Transverse colon (tissue), 4 donors: ENCODE data around the gene FAM240B. TPM values are rescaled to one million over a fixed set of nuclear protein-coding genes. Genes with fewer than 3 reads are reported as not detected.

Experiments used
- DNase-seq: peaks from one replicate; pipeline ENCODE4 v3.0.0-alpha.2; 2019
- H3K27ac ChIP-seq, 4 donors: fragments of 200-600 bp; sonication (generic); 2 replicates each; pipeline ENCODE4 v1.5.1; 2016 to 2018; ENCODE audit warnings: inconsistent platforms in 4 of 4
- H3K27me3 ChIP-seq: fragments of 200-600 bp; sonication (generic); 2 replicates; pipeline ENCODE4 v1.5.1; 2017; ENCODE audit warnings: inconsistent platforms
- H3K36me3 ChIP-seq, 4 donors: fragments of 200-600 bp; sonication (generic); 2 replicates each; pipeline ENCODE4 v1.5.1; 2017 to 2019; ENCODE audit warnings: inconsistent platforms in 4 of 4
- H3K4me1 ChIP-seq, 4 donors: fragments of 200-600 bp; sonication (generic); 2 replicates each; pipeline ENCODE4 v1.5.1; 2017 to 2020; ENCODE audit warnings: inconsistent platforms in 4 of 4
- H3K4me3 ChIP-seq, 4 donors: fragments of 200-600 bp; sonication (generic); 1 replicate in 1 of 4; 2 replicates in 3 of 4; pipeline versions ENCODE4 v1.5.1 to v1.6.1; 2017 to 2019; ENCODE audit warnings: inconsistent platforms in 4 of 4
- H3K9me3 ChIP-seq, 2 donors: fragments of 200-600 bp; sonication (generic); 2 replicates each; pipeline ENCODE4 v1.5.1; 2017 to 2019; ENCODE audit warnings: inconsistent platforms in 2 of 2
- CTCF ChIP-seq, 5 experiments: fragments of 200-600 bp in 3 of 5; fragments of 450-650 bp in 2 of 5; sonication (generic) in 3 of 5; IDR thresholded peaks; 1 replicate in 2 of 5; 2 replicates in 3 of 5; pipeline ENCODE4 v1.5.1; 2016 to 2017; ENCODE audit warnings: antibody characterized with exemption in 5 of 5, inconsistent platforms in 3 of 5, mild to moderate bottlenecking in 2 of 5, moderate library complexity in 1 of 5
- EP300 ChIP-seq: sonication (generic); formaldehyde crosslinking; IDR thresholded peaks from one replicate; pipeline ENCODE4 v1.6.1; 2017; ENCODE audit warnings: antibody characterized with exemption, low read depth
- POLR2A ChIP-seq: fragments of 450-650 bp; IDR thresholded peaks from one replicate; pipeline ENCODE4 v1.6.1; 2016; ENCODE audit warnings: antibody characterized with exemption, mild to moderate bottlenecking, moderate library complexity
- POLR2AphosphoS5 ChIP-seq, 3 donors: sonication (generic); formaldehyde crosslinking; IDR thresholded peaks; one replicate each; pipeline ENCODE4 v1.6.1; 2016; ENCODE audit warnings: antibody characterized with exemption in 3 of 3
- WGBS, 2 donors: methylation state at CpG; one replicate each; pipeline ENCODE4 v1.1.5; 2018; ENCODE audit warnings: low coverage in 1 of 2; 5-methylcytosine and 5-hydroxymethylcytosine counted together
- in situ Hi-C, 4 donors: fragments of 200-750 bp; cut with MboI; loops; one replicate each; pipeline versions ENCODE4 v1.15.0 to v1.15.1; 2017; ENCODE audit warnings: low sequenced_read_pairs in 3 of 4, low pct_ligation_motif_present in 1 of 4, low pct_unique_long_range_greater_than_20kb in 1 of 4
- intact Hi-C: fragments of 100-400 bp; cut with DNase I; formaldehyde crosslinking; loops from one replicate; pipeline ENCODE4 v1.15.1; 2023; ENCODE audit warnings: low total_unique reads
- total RNA-seq, 4 donors: library from RNA; depleted of rRNA; stranded (reverse); fragments of >200 nt; gene quantifications; one replicate each; pipeline ENCODE4 v1.1.0, GENCODE V29; 2016

Gene FAM240B
- total RNA-seq, 4 donors from 2014 or later = not detected

- H3K27me3 ChIP-seq = no peaks in the 10 kb centered on the region
Measured at GRCh38 chr9:38671748-38672147, 48.2 kb downstream of the FAM240B start.

GRCh38 chr9:38671372-38671731 lies 48.6 kb downstream of the FAM240B start:
- DNase-seq = no peak
- Histone ChIP-seq H3K4me3 (no peak overlapping the region), H3K4me1 (peaks cover 3 to 10% (median 8%) of the 10 kb centered on the region in 4 donors), H3K27ac (no peak overlapping the region), H3K36me3 (no peaks in the 10 kb centered on the region), H3K27me3 (no peaks in the 10 kb centered on the region), H3K9me3 (no peaks in the 10 kb centered on the region)
- TF ChIP-seq CTCF (IDR thresholded peaks at IDR 0.05) = no peak
- TF ChIP-seq EP300 = no peak
- TF ChIP-seq POLR2AphosphoS5 (IDR thresholded peaks at IDR 0.05) = no peak
- no peak for TF ChIP-seq POLR2A
- 64 to 87% methylated on average over 4 of the region's 4 CpGs for WGBS, 2 donors
- in situ Hi-C loops = no loop called here
- intact Hi-C loops = no loop called here

More at GRCh38 chr9:38671748-38672147, 48.2 kb downstream of the FAM240B start:
- in situ Hi-C loops (no loop called here), intact Hi-C loops (no loop called here)
- 79 to 87% methylated on average over 5 of the region's 5 CpGs for WGBS, 2 donors
- DNase-seq = no peak
- Histone ChIP-seq H3K27ac (peak overlapping the region in 1 of 4 donors; percentile 55), H3K4me3 (no peak overlapping the region), H3K9me3 (no peaks in the 10 kb centered on the region), H3K4me1 (peaks cover 3 to 10% (median 8%) of the 10 kb centered on the region in 4 donors), H3K36me3 (no peaks in the 10 kb centered on the region)
- no peak for TF ChIP-seq CTCF (IDR thresholded peaks at IDR 0.05)
- no peak for TF ChIP-seq POLR2A
- no peak for TF ChIP-seq POLR2AphosphoS5 (IDR thresholded peaks at IDR 0.05)
- TF ChIP-seq EP300 = no peak

DNA sequence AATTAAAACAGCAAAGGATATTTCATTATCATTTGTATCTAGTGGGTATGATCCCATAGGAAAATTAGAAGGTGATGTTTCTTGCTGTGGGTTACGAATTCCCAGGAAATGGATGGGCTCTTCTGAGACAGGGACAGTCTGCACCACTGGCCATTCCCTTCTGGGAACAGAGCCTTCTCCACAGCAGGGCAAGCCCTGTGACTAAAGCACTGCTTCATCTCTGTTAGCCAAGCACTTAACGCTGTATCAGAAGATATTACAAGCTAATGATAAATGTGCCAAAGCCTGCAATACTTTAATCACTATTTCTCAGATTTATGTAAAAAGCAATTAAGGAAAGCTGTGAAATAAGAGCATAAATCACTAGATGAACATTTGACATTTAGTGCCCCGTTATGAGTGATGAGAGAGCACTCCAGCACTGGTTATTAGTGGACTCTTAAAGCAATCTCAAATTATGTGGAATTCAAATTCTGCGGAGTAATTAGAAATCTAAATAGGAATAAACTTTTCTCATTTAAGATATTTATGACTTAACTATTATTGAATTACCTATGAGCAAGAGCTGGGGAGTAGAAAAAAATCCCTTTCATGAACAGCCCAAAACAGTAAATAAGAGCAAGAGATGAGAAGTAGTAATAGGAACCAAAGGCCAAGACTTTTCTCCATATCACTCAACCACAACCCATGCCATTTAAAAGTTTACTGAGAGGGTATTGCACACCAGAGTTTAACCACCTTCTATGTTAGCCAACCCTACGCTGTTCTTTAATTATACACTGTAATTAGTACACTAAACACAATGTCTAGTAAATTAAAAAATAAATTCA lies 49.2 kb downstream of the FAM240B start:
- in situ Hi-C loops = no loop called here

GRCh38 chr9:38668791-38669466 lies 51.0 kb downstream of the FAM240B start:
- intact Hi-C loops = no loop called here
- peaks cover 3 to 10% (median 8%) of the 10 kb centered on the region in 4 donors for H3K4me1 ChIP-seq
- in situ Hi-C loops = no loop called here
- no peaks in the 10 kb centered on the region for H3K27me3 ChIP-seq
- 86 to 95% methylated on average over 4 to 10 of the region's 10 CpGs for WGBS, 2 donors
- no peaks in the 10 kb centered on the region for H3K9me3 ChIP-seq
- no peak overlapping the region for H3K27ac ChIP-seq
- DNase-seq = no peak
- no peak overlapping the region for H3K4me3 ChIP-seq
- TF ChIP-seq POLR2AphosphoS5 (IDR thresholded peaks at IDR 0.05) (no peak), POLR2A (no peak), EP300 (no peak), CTCF (IDR thresholded peaks at IDR 0.05) (no peak)
- H3K36me3 ChIP-seq = no peaks in the 10 kb centered on the region

More for the DNA sequence above, 49.2 kb downstream of the FAM240B start:
- no peak for TF ChIP-seq POLR2AphosphoS5 (IDR thresholded peaks at IDR 0.05)
- no peak overlapping the region for H3K4me3 ChIP-seq
- no peaks in the 10 kb centered on the region for H3K9me3 ChIP-seq
- peaks cover 3 to 10% (median 8%) of the 10 kb centered on the region in 4 donors for H3K4me1 ChIP-seq
- H3K36me3 ChIP-seq = no peaks in the 10 kb centered on the region
- H3K27me3 ChIP-seq = no peaks in the 10 kb centered on the region
- no peak for DNase-seq
- 69 to 87% methylated on average over 4 to 5 of the region's 5 CpGs for WGBS, 2 donors
- no peak overlapping the region for H3K27ac ChIP-seq
- intact Hi-C loops = no loop called here
